SU-DHL-6 (cell line): ENCODE data around the gene VPS50.

Experiments
- CTCF ChIP-seq: fragments of 200-600 bp; sonication (generic); IDR thresholded peaks from one replicate; pipeline ENCODE4 v1.5.1; 2017; ENCODE audit warnings: antibody characterized with exemption, mild to moderate bottlenecking, low read length, moderate library complexity; ENCODE audit not compliant: insufficient read depth, poor library complexity, severe bottlenecking
- EZH2phosphoT487 ChIP-seq: fragments of 200-600 bp; sonication (generic), shearing (Covaris generic); conservative IDR thresholded peaks from 2 replicates; pipeline ENCODE4 v1.6.1; 2018; ENCODE audit warnings: mild to moderate bottlenecking, antibody characterized with exemption, low read length, moderate library complexity, mixed read lengths

GRCh38 chr7:93307943-93308342 lies 75.8 kb downstream of the VPS50 start:
- TF ChIP-seq CTCF: no peak
- TF ChIP-seq EZH2phosphoT487: no peak
